GM12872 (cell line): ENCODE data around the gene RAB4B.

Experiments
- CTCF ChIP-seq: IDR thresholded peaks from 3 replicates; pipeline ENCODE4 v1.5.1; 2011; ENCODE audit warnings: low read depth, mild to moderate bottlenecking, low read length, moderate library complexity; ENCODE audit not compliant: insufficient read depth

RAB4B gene

GRCh38 chr19:40827386-40828247 is 49.6 kb downstream of the RAB4B start:
- no peak for TF ChIP-seq CTCF

DNA sequence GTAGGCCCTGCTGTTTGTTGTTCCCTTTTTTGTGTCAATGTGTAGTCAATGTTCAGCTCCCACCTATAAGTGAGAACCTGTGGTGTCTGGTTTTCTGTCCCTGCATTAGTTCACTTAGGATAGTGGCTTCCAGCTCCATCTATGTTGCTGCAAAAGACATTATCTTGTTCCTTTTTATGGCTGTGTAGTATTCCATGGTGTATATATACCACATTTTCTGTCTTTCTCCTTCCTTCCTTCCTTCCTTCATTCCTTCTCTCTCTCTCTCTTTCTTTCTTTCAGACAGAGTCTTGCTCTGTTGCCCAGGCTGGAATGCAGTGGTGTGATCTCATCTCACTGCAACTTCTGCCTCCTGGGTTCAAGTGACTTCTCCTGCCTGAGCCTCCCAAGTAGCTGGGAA is 51.2 kb downstream of the RAB4B start:
- no peak for TF ChIP-seq CTCF

DNA sequence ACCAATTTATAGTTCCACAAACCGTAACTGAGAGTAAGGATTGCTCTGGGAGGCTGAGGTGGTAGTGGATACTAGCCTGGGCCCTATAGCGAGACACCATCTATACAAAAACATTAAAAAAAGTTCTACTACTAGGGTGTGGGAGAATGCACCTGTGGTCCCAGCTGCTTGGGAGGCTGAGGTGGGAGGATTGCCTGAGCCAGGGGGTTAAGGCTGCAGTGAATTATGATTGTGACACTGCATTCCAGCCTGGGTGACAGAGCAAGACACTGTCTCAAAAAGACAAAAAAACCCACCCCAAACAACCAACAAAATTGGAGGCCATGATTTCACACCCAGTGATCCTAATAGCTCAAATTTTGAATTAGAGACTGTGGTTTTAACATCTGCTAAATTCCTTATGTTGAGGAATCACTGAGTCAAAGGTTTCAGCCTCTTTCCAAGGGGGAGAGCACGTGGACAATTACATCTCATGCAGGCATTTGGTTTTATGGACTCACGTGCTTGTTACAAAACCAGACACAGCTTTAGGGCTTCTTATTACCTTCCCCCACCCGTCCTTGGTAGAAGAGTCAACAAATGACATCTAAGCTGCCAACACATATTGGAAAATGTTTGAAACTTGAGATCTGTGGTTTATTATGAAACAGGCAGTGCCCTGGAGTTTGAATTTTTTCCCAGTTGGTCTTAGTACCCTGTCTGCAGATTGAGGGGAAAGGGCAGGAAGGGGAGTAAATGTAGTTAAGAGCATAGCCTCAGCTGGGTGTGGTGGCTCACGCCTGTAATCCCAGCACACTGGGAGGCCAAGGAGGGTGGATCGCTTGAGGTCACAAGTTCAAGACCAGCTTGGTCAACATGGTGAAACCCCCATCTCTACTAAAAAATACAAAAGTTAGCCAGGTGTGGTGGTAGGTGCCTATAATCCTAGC is 53.7 kb downstream of the RAB4B start:
- no peak for TF ChIP-seq CTCF

DNA sequence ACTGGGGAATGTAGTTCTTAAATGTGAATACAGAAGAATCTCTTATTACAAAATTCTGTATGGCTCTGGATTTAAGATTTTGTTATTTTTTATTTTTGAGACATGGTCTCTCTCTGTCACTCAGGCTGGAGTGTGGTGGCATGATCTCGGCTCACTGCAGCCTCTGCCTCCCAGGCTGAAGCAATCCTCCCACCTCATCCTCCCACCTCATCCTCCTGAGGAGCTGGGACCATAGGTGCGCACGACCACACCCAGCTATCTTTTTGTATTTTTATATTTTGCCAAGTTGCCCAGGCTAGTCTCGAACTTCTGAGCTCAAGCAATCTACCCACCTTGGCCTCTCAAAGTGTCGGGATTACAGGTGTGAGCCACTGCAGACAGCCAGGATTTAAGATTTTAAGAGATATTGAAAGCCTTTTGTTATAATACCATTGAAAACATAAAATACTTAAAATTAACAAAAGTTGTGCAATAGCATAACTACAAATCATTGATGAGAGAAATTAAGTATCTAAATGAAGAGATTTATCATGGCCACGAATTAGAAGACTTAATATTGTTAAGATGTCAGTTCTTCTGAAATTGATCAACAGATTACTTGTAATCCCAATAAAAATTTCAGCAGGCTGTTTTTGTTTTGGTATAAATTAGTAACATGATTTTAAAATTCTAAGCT is 58.8 kb downstream of the RAB4B start:
- TF ChIP-seq CTCF = no peak
